GM19238 (cell line): Measurements from ENCODE around the gene CASK.
A peak's percentile ranks its signal among the peaks of the same experiment; 100 is the strongest.
"Not testable (repeated sequence)": the region's sequence is repeated elsewhere in the genome, so short reads cannot be mapped to it uniquely, and the experiment has no call there.

ENCODE experiments used
- DNase-seq: peaks from one replicate; pipeline ENCODE4 v3.0.0; 2011; ENCODE audit warnings: low spot score; ENCODE audit not compliant: insufficient read length

CASK gene

DNA sequence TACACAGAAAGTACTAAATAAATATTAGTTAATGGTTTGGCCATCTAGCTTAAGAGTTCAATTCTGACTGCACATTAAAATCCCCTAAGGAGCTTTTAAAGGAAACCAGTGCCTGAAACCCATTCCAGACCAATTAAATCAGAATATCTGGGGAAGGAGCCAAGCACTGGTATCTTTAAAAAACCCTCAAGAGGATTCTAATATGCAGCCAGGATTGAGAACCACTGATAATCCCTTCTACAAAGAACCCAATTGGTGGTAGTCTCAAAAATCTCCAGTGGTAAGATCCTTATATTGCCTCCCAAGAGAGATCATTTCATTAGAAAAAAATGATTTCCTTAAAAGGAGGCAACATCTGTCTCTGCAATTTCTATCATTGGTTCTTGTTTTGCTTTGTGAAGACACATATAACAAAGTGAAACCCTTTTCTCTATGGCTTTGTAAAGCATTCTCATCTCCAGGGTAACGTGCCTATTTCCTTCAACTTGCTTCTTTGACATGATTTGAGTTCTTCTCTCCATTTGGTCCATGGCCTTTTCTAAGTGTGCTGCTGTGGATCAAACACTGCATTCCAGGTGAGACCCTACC is 231.1 kb downstream of the CASK start:
- no peak for DNase-seq

GRCh38 chrX:41689711-41690110 is 233.6 kb downstream of the CASK start:
- DNase-seq = no peak

DNA sequence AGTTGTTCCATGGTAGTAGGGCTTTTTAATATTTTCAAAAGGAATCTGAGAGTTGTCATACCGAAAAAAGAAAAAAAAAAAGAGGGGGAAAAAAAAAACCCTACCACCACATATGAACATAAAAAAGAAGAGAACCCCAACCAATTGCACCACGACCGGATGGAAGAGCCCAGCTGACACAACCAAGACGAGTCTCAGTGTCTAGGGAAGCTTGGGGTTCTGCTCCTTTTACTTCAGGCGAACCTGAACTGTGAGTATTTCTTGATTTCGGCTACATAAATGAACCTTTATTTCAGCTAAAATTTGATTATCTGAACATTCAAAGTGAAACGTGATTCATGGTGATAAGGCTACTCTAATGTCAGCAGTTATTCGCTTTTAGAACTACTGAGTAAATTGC is 234.5 kb downstream of the CASK start, which contains the start of gene GPR34:
TSS of gene GPR34 (plus strand) at position 139 of the 400 bp plus-strand sequence. CDS start 6,661 bp downstream, outside the sequence.
- no peak for DNase-seq

DNA sequence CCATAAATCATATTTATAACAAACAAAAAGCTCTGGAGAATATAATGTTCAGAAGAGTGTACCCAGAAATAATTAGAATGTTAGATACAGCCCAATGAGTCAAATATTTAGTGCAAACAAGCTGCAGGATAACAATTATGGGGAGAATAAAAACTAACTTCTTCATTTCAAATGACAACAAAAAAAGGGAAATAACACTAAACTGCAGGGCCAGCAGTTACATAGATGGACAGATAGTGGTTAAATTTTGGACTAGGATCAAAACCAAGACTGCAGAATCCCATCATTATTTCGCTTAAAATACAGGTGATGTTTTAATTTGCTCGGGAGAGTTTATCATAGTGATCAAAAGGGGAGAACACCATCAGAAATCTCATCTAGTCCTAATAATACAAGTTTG is 235.2 kb downstream of the CASK start:
- no peak for DNase-seq

DNA sequence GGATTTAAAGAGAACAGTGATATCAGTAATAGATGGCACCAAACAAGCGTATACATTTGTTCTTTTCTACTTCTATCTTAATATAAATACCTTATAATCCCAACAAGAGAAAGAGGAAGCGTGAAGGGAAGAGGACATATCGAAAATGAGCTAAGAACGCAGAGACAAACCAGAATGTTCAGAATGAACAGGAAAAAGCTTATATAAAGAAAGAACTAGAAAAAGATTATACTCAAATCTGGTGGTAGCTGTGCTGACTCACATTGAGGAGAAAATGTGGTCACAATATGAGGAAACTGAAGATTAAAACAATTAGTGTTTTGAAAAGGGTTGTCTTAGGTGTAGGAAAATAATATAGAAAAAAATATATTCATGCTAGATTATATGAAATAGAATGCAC is 236.6 kb downstream of the CASK start:
- no peak for DNase-seq

DNA sequence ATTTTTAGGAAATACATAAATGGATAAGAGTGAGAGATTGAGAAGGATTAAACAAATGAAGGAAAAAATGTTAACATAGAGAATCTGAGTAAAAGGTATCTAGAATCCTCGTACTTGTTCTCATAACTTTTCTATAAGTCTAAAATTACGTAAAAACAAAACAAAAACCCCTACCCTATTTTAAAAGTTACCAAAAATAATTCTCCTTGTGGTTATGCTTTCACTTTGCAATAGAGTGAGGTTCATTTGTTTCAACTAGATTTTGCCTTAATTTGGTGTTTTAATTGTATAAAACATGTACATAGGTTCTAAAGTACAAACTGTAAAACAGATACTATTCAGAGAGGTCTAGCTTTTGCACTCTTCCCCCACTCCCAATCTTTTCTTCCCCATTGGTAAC is 238.4 kb downstream of the CASK start:
- DNase-seq = no peak

GRCh38 chrX:41684138-41684537 is 239.2 kb downstream of the CASK start:
- DNase-seq = no peak

DNA sequence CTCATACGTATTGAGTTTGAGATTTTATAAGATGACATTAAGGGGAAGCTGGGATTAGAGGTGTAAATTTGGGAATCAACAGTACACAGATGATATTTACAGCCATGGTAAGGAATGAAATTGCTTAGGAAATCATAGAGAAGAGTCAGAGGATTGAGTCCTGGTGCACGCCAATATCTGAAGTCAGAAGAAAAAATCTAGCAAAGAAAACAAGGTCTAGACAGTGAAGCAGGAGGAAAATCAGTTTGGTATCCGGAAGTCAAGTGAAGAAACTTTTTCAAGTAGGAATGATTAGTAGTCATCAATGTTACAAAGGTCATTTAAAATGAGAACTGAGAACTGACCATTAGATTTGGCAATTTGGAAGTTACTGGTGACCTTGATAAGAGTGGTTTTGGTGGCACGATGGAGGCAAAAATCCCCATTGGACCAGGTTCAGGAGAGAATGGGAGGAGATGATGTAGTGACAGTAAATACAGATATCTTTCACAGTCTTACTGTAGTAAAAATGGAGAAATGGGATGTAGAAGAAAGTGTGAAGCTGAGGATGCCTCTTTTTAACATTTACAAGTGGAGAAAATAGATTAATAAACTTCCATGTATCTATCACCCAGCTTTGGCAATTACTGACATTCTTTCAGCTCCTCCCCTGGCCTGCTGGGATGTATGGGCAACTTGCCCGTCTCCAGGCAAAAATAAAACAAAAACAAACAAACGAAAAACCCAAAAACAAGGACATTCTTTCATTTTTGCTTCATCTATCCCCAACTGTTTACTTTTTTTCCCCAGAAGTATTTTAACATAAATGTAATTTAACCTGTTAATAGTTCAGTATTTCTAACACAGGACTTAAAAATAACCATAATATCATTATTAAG is 245.9 kb downstream of the CASK start:
- DNase-seq = no peak

DNA sequence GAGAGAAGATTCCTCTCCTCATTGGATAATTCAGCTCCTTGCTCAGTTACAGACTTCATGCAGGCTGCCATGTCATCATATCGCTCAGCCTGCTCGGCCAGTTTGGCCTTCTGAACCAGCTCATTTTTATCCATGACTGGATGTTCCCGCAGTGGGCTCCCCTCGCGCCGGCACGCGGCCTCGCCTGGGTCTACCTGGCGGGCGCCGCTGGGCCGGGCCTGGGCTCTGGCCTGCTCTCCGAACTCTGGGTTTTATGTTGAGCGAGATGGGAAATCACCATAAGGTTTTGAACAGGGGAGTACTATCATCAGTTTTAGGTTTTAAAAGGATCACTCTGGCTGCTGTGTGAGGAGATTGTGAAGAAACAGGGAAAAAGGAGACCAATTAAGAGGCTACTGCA is 247.0 kb downstream of the CASK start:
- DNase-seq = not testable (repeated sequence)

DNA sequence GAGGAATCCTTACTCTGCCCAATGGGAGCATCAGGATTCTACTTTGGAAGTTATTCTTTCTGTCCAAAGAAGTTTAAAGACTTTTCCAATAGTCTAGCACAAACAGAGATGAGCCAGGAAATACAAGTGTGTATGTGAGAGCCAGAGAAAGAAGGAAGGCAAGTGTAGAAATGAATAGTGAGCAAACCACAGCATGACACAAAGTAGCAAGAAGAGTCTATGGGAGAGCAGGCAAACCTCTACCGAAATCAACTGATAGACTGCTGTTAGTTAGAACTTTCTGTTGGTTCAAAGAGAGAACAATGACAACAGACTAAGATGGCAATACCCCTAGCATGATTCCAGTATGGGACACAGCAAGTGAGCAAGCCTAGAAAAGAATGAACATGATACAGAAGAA is 250.7 kb downstream of the CASK start:
- DNase-seq = no peak

GRCh38 chrX:41671082-41671481 is 252.3 kb downstream of the CASK start:
- no peak for DNase-seq

GRCh38 chrX:41670112-41670511 is 253.2 kb downstream of the CASK start:
- DNase-seq = no peak

GRCh38 chrX:41667631-41668030 is 255.7 kb downstream of the CASK start:
- DNase-seq = no peak

GRCh38 chrX:41666251-41666650 is 257.1 kb downstream of the CASK start:
- DNase-seq = no peak

GRCh38 chrX:41665686-41666085 is 257.7 kb downstream of the CASK start:
- DNase-seq = no peak

DNA sequence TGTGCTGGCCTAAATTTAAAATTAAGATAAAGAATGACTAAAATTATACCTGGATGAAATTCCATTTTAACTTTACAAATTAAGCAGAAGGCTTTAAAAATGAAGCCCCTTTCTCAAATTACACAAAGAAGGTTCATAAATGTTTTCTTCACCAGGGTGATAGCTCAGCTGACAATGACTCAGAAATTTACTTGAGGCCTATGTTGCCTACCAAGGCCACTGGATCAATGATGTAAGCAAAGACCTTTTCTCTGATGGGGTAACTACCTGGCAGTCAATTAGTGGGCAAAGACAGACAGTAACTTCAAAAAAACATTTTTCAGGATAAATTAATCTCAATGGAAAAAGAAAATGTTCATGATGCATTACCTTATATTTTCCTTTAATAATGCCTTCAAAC is 258.4 kb downstream of the CASK start:
- DNase-seq = no peak

DNA sequence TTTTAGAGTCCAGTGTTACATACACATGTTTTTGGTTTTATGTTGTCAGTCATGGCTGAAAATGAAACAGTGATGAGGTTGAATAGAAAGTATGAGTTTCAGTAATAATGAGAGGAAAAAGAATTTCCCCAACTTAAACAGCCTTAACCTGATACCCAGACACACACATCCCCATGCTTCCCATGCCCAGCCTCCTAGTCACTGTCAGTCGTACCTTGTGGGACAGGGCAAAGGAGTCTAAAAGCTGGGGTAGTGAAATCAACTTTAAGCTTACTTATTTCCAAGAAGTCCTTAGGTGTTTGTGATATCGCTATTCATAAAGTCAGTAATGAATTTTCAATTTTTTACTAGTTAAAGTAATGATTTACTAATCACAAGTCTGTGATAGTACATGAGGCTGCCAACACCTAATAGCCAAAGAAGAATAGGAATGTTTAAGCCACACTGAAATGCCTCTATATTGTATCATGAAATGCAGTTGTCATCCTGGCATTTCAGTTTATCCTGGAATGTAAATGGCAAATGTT is 258.9 kb downstream of the CASK start:
- DNase-seq = peak; percentile 27

GRCh38 chrX:41661366-41662095 is 261.8 kb downstream of the CASK start:
- no peak for DNase-seq

DNA sequence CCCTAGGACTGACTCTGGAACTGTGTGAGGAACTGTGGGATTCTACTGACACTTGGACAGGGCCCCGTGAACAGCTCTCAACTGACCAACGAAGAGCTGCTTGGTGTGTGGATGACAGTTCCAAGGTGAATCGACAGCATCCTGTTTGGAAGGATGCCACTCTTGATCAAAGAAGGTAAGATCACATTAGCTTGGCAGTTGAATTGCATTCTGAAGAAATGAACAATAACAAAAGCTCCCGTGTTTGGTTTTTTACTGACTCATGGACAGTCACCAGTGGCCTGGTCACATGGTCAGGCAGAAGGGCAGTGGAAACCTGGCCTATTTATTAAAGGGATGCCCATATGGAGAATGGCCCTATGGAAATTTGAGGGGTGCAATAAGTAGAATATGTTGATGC is 267.7 kb downstream of the CASK start:
- DNase-seq = no peak

- DNase-seq = no peak
These were observed 268.3 kb downstream of the CASK start for GRCh38 chrX:41655101-41655500.

GRCh38 chrX:41653125-41653524 is 270.2 kb downstream of the CASK start:
- DNase-seq = no peak

DNA sequence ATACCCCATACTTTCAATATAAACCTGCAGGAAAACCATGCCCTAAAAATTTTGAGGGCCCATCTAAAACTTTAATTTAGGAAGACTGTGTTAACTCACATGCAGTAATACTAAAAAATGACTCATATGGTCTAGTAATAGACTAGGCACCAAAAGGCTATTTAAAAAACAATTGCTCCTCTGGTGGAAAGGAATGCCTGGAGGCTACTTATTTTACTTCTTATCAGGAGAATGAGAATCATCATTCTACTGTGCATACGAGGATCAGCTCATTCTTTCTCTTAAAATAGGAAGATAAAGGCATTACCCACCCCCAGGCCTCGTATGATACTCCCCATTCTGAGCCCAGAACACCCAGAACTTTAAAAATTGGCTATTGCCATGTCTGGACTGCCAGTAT is 277.2 kb downstream of the CASK start:
- DNase-seq = not testable (repeated sequence)
